Liver (tissue), 9 donors: Measurements from ENCODE around the gene MAP3K19. TPM values are rescaled to one million over a fixed set of nuclear protein-coding genes. Genes with fewer than 3 reads are reported as not detected.

Experiments
- DNase-seq: peaks from one replicate; pipeline ENCODE4 v3.0.0-alpha.2; 2017; ENCODE audit warnings: low spot score
- H3K27ac ChIP-seq, 2 donors: one replicate each; pipeline ENCODE4 v1.7.0; 2013; ENCODE audit warnings: inconsistent platforms in 2 of 2, low read length in 2 of 2, control low read depth in 1 of 2, low read depth in 1 of 2, mild to moderate bottlenecking in 1 of 2
- H3K27me3 ChIP-seq, 4 donors: one replicate each; pipeline versions ENCODE4 v1.6.1 to v1.7.0; 2013; ENCODE audit warnings: low read length in 3 of 4, inconsistent platforms in 1 of 4, mild to moderate bottlenecking in 1 of 4, moderate library complexity in 1 of 4; ENCODE audit not compliant: control insufficient read depth in 4 of 4, insufficient read depth in 4 of 4
- H3K36me3 ChIP-seq, 4 donors: one replicate each; pipeline versions ENCODE4 v1.6.1 to v1.7.0; 2013; ENCODE audit warnings: low read length in 3 of 4, mild to moderate bottlenecking in 3 of 4, low read depth in 1 of 4, moderate library complexity in 1 of 4; ENCODE audit not compliant: control insufficient read depth in 4 of 4, insufficient read depth in 3 of 4
- H3K4me1 ChIP-seq, 4 donors: one replicate each; pipeline versions ENCODE4 v1.6.1 to v1.7.0; 2013; ENCODE audit warnings: low read length in 3 of 4, mild to moderate bottlenecking in 3 of 4, moderate library complexity in 1 of 4; ENCODE audit not compliant: control insufficient read depth in 4 of 4, insufficient read depth in 4 of 4
- H3K4me3 ChIP-seq, 3 donors: one replicate each; pipeline versions ENCODE4 v1.6.1 to v1.7.0; 2013; ENCODE audit warnings: low read length in 3 of 3, control low read depth in 1 of 3, low read depth in 1 of 3, mild to moderate bottlenecking in 1 of 3
- H3K9ac ChIP-seq, 2 donors: one replicate each; pipeline ENCODE4 v1.7.0; 2013; ENCODE audit warnings: low read length in 2 of 2, mild to moderate bottlenecking in 2 of 2, moderate library complexity in 2 of 2, control low read depth in 1 of 2, low read depth in 1 of 2
- H3K9me3 ChIP-seq, 4 donors: one replicate each; pipeline versions ENCODE4 v1.6.1 to v1.7.0; 2013; ENCODE audit warnings: low read length in 3 of 4; ENCODE audit not compliant: control insufficient read depth in 4 of 4
- EGR1 ChIP-seq, 2 donors: IDR thresholded peaks; 2 replicates each; pipeline ENCODE4 v1.6.1; 2016 to 2018; ENCODE audit warnings: antibody characterized with exemption in 2 of 2, low read depth in 2 of 2
- FOXA1 ChIP-seq: IDR thresholded peaks from 2 replicates; pipeline ENCODE4 v1.6.1; 2016; ENCODE audit warnings: antibody characterized with exemption
- FOXA2 ChIP-seq: IDR thresholded peaks from 2 replicates; pipeline ENCODE4 v1.6.1; 2016; ENCODE audit warnings: antibody characterized with exemption
- GABPA ChIP-seq, 2 donors: IDR thresholded peaks in 1 of 2; conservative IDR thresholded peaks in 1 of 2; 2 replicates each; pipeline ENCODE4 v1.6.1; 2016; ENCODE audit warnings: antibody characterized with exemption in 2 of 2, mild to moderate bottlenecking in 1 of 2, moderate library complexity in 1 of 2
- HNF4A ChIP-seq, 2 donors: conservative IDR thresholded peaks; 2 replicates each; pipeline ENCODE4 v1.6.1; 2016; ENCODE audit warnings: antibody characterized with exemption in 2 of 2, mild to moderate bottlenecking in 2 of 2
- HNF4G ChIP-seq: IDR thresholded peaks from 2 replicates; pipeline ENCODE4 v1.6.1; 2016; ENCODE audit warnings: antibody characterized with exemption
- JUND ChIP-seq, 2 donors: IDR thresholded peaks; 2 replicates each; pipeline ENCODE4 v1.6.1; 2016; ENCODE audit warnings: antibody characterized with exemption in 2 of 2
- MAX ChIP-seq: IDR thresholded peaks from 2 replicates; pipeline ENCODE4 v1.6.1; 2016; ENCODE audit warnings: antibody characterized with exemption
- NR2F2 ChIP-seq: IDR thresholded peaks from 2 replicates; pipeline ENCODE4 v1.6.1; 2016; ENCODE audit warnings: antibody characterized with exemption
- RAD21 ChIP-seq, 2 donors: IDR thresholded peaks; 2 replicates each; pipeline ENCODE4 v1.6.1; 2016; ENCODE audit warnings: antibody characterized with exemption in 2 of 2, mild to moderate bottlenecking in 2 of 2
- RXRA ChIP-seq, 2 donors: IDR thresholded peaks; 2 replicates each; pipeline ENCODE4 v1.6.1; 2017 to 2018; ENCODE audit warnings: antibody characterized with exemption in 2 of 2, mild to moderate bottlenecking in 1 of 2
- SP1 ChIP-seq: IDR thresholded peaks from 2 replicates; pipeline ENCODE4 v1.6.1; 2018; ENCODE audit warnings: antibody characterized with exemption, mild to moderate bottlenecking
- TAF1 ChIP-seq: conservative IDR thresholded peaks from 2 replicates; pipeline ENCODE4 v1.6.1; 2016; ENCODE audit warnings: antibody characterized with exemption, mild to moderate bottlenecking
- YY1 ChIP-seq: IDR thresholded peaks from 2 replicates; pipeline ENCODE4 v1.6.1; 2016; ENCODE audit warnings: antibody characterized with exemption, mild to moderate bottlenecking
- WGBS: extraction: QIAGEN DNeasy Blood & Tissue Kit; methylation state at CpG from one replicate; pipeline ENCODE4 v1.1.7; 2013; 5-methylcytosine and 5-hydroxymethylcytosine counted together
- polyA plus RNA-seq, 2 donors: library from polyadenylated mRNA; stranded (reverse) in 1 of 2; unstranded in 1 of 2; fragments of 200-250 nt in 1 of 2; fragments of >200 nt in 1 of 2; fragmentation: Nextera tagmentation in 1 of 2; extraction: Ambion mirVana in 1 of 2; gene quantifications; one replicate each; pipeline versions ENCODE4 v1.2.1 to v1.2.3, GENCODE V29; 2013 to 2015
- total RNA-seq, 2 donors: library from RNA; depleted of rRNA; stranded (reverse); fragments of >200 nt; gene quantifications; one replicate each; pipeline ENCODE4 v1.2.3, GENCODE V29; 2014
- TF ChIP-seq, protein P1 (sequence below): IDR thresholded peaks from 2 replicates; pipeline ENCODE4 v1.6.1; 2016; ENCODE audit warnings: antibody characterized with exemption
- TF ChIP-seq, protein P2 (sequence below): IDR thresholded peaks from 2 replicates; pipeline ENCODE4 v1.6.1; 2016; ENCODE audit warnings: antibody characterized with exemption, mild to moderate bottlenecking
- TF ChIP-seq, protein P3 (sequence below): IDR thresholded peaks from 2 replicates; pipeline ENCODE4 v1.6.1; 2016; ENCODE audit warnings: antibody characterized with exemption
- donor health status: healthy.
- donor health status: healthy.
- donor health status: healthy.
- donor health status: healthy.
- donor health status: healthy.

The MAP3K19 gene
- total and polyA plus RNA-seq, 4 donors, result not detected

DNA sequence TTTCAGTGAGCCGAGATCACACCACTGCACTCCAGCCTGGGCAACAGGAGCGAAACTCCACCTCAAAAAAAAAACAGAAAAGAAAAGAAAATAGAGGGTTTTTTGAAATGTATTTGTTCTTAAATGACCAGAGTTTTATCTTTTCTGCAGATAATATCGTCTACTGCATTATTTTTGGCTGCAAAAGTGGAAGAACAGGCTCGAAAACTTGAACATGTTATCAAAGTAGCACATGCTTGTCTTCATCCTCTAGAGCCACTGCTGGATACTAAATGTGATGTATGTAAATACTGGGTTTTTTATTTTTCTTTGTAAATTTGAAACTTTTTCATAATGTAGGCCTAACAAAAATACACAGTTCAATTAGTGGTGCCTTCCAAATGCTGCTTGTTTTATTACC is 110.6 kb downstream of the MAP3K19 start:
- DNase-seq, result no peak
- no peak overlapping the region for H3K4me3 ChIP-seq
- no peak overlapping the region for H3K27ac ChIP-seq
- H3K9me3 ChIP-seq, result no peaks in the 10 kb centered on the region
- peaks cover 7 to 23% (median 17%) of the 10 kb centered on the region in 4 donors for H3K36me3 ChIP-seq
- no peak for TF ChIP-seq HNF4A (conservative IDR thresholded peaks at IDR 0.05)
- no peak for TF ChIP-seq NR2F2
- TF ChIP-seq HNF4G, result no peak
- TF ChIP-seq RAD21 (IDR thresholded peaks at IDR 0.05), result no peak
- no peak for TF ChIP-seq FOXA2
- TF ChIP-seq JUND (IDR thresholded peaks at IDR 0.05), result no peak
- no peak for TF ChIP-seq SP1
- TF ChIP-seq EGR1 (IDR thresholded peaks at IDR 0.05; ENCODE audit: low read depth in 2 of 2), result no peak
- TF ChIP-seq, protein P1, sequence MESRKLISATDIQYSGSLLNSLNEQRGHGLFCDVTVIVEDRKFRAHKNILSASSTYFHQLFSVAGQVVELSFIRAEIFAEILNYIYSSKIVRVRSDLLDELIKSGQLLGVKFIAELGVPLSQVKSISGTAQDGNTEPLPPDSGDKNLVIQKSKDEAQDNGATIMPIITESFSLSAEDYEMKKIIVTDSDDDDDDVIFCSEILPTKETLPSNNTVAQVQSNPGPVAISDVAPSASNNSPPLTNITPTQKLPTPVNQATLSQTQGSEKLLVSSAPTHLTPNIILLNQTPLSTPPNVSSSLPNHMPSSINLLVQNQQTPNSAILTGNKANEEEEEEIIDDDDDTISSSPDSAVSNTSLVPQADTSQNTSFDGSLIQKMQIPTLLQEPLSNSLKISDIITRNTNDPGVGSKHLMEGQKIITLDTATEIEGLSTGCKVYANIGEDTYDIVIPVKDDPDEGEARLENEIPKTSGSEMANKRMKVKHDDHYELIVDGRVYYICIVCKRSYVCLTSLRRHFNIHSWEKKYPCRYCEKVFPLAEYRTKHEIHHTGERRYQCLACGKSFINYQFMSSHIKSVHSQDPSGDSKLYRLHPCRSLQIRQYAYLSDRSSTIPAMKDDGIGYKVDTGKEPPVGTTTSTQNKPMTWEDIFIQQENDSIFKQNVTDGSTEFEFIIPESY, result no peak
- no peak for TF ChIP-seq MAX
- no peak for TF ChIP-seq RXRA (IDR thresholded peaks at IDR 0.05)
- no peak for TF ChIP-seq YY1
- no peak for TF ChIP-seq GABPA (IDR thresholded peaks at IDR 0.05 in 1 of 2, conservative IDR thresholded peaks at IDR 0.05 in 1 of 2)
- no peak for TF ChIP-seq TAF1
- TF ChIP-seq FOXA1, result no peak
- TF ChIP-seq, protein P2, sequence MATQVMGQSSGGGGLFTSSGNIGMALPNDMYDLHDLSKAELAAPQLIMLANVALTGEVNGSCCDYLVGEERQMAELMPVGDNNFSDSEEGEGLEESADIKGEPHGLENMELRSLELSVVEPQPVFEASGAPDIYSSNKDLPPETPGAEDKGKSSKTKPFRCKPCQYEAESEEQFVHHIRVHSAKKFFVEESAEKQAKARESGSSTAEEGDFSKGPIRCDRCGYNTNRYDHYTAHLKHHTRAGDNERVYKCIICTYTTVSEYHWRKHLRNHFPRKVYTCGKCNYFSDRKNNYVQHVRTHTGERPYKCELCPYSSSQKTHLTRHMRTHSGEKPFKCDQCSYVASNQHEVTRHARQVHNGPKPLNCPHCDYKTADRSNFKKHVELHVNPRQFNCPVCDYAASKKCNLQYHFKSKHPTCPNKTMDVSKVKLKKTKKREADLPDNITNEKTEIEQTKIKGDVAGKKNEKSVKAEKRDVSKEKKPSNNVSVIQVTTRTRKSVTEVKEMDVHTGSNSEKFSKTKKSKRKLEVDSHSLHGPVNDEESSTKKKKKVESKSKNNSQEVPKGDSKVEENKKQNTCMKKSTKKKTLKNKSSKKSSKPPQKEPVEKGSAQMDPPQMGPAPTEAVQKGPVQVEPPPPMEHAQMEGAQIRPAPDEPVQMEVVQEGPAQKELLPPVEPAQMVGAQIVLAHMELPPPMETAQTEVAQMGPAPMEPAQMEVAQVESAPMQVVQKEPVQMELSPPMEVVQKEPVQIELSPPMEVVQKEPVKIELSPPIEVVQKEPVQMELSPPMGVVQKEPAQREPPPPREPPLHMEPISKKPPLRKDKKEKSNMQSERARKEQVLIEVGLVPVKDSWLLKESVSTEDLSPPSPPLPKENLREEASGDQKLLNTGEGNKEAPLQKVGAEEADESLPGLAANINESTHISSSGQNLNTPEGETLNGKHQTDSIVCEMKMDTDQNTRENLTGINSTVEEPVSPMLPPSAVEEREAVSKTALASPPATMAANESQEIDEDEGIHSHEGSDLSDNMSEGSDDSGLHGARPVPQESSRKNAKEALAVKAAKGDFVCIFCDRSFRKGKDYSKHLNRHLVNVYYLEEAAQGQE, result no peak
- TF ChIP-seq, protein P3, sequence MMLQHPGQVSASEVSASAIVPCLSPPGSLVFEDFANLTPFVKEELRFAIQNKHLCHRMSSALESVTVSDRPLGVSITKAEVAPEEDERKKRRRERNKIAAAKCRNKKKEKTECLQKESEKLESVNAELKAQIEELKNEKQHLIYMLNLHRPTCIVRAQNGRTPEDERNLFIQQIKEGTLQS, result no peak
- no peak overlapping the region for H3K9ac ChIP-seq
- H3K4me1 ChIP-seq, result peaks cover 8 to 52% (median 43%) of the 10 kb centered on the region in 4 donors
- H3K27me3 ChIP-seq, result no peaks in the 10 kb centered on the region
- WGBS, result 80% methylated on average over 4 of the region's 4 CpGs

GRCh38 chr2:134934641-134935040 is 112.6 kb downstream of the MAP3K19 start:
- TF ChIP-seq, protein P3, result no peak
- peak; percentile 50 to 56 for TF ChIP-seq HNF4A (conservative IDR thresholded peaks at IDR 0.05)
- TF ChIP-seq EGR1 (IDR thresholded peaks at IDR 0.05; ENCODE audit: low read depth in 2 of 2), result no peak
- peak; percentile 9 for TF ChIP-seq TAF1
- no peak for TF ChIP-seq FOXA1
- TF ChIP-seq FOXA2, result no peak
- TF ChIP-seq HNF4G, result peak; percentile 38
- peak in 1 of 2 donors; percentile 24 for TF ChIP-seq RXRA (IDR thresholded peaks at IDR 0.05)
- peak; percentile 34 for TF ChIP-seq SP1
- TF ChIP-seq GABPA (IDR thresholded peaks at IDR 0.05 in 1 of 2, conservative IDR thresholded peaks at IDR 0.05 in 1 of 2), result peak; percentile 31 to 63
- TF ChIP-seq NR2F2, result peak; percentile 64
- peak in 1 of 2 donors; percentile 34 for TF ChIP-seq JUND (IDR thresholded peaks at IDR 0.05)
- Histone ChIP-seq H3K4me3 (no peak overlapping the region), H3K4me1 (peaks cover 10 to 55% (median 44%) of the 10 kb centered on the region in 4 donors), H3K9me3 (no peaks in the 10 kb centered on the region), H3K9ac (no peak overlapping the region), H3K36me3 (peaks cover 5 to 10% (median 6%) of the 10 kb centered on the region in 4 donors), H3K27ac (peak overlapping the region; percentile 71 to 77), H3K27me3 (no peaks in the 10 kb centered on the region)
- no peak for DNase-seq
- 3% methylated on average over 1 of the region's 1 CpG for WGBS
